Kidney epithelial cell (primary cell): ENCODE results near the gene DOK7. TPM values are rescaled to one million over a fixed set of nuclear protein-coding genes. Genes with fewer than 3 reads are reported as not detected.

ENCODE experiments used
- DNase-seq: peaks from one replicate; pipeline ENCODE4 v3.0.0-alpha.2; 2010; ENCODE audit warnings: low read depth
- H3K27me3 ChIP-seq: 2 replicates; pipeline ENCODE4 v1.6.0; 2011; ENCODE audit warnings: low read length; ENCODE audit not compliant: control insufficient read depth, insufficient read depth
- H3K36me3 ChIP-seq: 2 replicates; pipeline ENCODE4 v1.5.1; 2011; ENCODE audit warnings: low read length; ENCODE audit not compliant: control insufficient read depth, insufficient read depth
- H3K4me3 ChIP-seq: 2 replicates; pipeline ENCODE4 v1.5.1; 2011; ENCODE audit warnings: low read depth, mild to moderate bottlenecking, control low read depth, low read length
- CTCF ChIP-seq: IDR thresholded peaks from 2 replicates; pipeline ENCODE4 v1.5.1; 2011; ENCODE audit warnings: mild to moderate bottlenecking, moderate library complexity, low read length, control low read depth, inconsistent platforms; ENCODE audit not compliant: insufficient read depth, poor library complexity, severe bottlenecking
- total RNA-seq: library from RNA; depleted of rRNA; stranded (reverse); fragments of >200 nt; gene quantifications from 2 replicates; pipeline ENCODE4 v1.2.3, GENCODE V29; 2015

DOK7 gene
- total RNA-seq, 1 donor from 2014 or later, result 6.9 TPM

GRCh38 chr4:3491681-3492405 lies 28.7 kb downstream of the DOK7 start:
- Histone ChIP-seq H3K4me3 (no peak overlapping the region), H3K36me3 (no peaks in the 10 kb centered on the region), H3K27me3 (peaks cover 26% of the 10 kb centered on the region)
- peak; percentile 21 for DNase-seq
- TF ChIP-seq CTCF, result no peak

DNA sequence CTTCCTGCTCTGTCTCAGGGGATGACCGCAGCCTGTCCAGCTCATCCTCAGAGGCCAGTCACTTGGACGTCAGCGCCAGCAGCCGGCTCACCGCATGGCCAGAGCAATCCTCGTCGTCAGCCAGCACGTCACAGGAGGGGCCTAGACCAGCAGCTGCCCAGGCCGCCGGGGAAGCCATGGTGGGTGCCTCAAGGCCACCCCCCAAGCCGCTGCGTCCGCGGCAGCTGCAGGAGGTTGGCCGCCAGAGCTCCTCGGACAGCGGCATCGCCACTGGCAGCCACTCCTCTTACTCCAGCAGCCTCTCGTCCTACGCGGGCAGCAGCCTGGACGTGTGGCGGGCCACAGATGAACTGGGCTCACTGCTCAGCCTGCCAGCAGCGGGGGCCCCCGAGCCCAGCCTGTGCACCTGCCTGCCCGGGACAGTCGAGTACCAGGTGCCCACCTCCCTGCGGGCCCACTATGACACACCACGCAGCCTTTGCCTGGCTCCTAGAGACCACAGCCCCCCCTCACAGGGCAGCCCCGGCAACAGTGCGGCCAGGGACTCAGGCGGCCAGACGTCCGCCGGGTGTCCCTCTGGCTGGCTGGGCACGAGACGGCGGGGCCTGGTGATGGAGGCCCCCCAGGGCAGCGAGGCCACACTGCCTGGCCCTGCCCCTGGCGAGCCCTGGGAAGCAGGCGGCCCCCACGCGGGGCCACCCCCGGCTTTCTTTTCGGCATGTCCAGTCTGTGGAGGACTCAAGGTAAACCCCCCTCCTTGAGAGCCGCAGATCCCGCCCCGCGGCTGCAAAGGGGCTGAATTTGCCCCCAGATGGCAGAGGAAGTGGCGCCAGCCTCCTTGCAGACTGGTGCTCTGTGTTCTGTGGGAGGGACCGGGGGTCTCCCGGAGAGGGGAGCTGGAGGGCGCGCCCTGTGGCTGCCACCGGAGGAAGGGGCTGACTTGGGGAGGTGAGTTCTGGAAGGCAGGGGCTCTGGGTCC lies 29.9 kb downstream of the DOK7 start:
- no peak overlapping the region for H3K4me3 ChIP-seq
- no peaks in the 10 kb centered on the region for H3K36me3 ChIP-seq
- peaks cover 26% of the 10 kb centered on the region for H3K27me3 ChIP-seq
- DNase-seq, result no peak
- no peak for TF ChIP-seq CTCF

GRCh38 chr4:3493720-3494461 lies 30.8 kb downstream of the DOK7 start:
- no peak for TF ChIP-seq CTCF
- H3K36me3 ChIP-seq, result no peaks in the 10 kb centered on the region
- H3K27me3 ChIP-seq, result peaks cover 26% of the 10 kb centered on the region
- DNase-seq, result no peak
- H3K4me3 ChIP-seq, result no peak overlapping the region

DNA sequence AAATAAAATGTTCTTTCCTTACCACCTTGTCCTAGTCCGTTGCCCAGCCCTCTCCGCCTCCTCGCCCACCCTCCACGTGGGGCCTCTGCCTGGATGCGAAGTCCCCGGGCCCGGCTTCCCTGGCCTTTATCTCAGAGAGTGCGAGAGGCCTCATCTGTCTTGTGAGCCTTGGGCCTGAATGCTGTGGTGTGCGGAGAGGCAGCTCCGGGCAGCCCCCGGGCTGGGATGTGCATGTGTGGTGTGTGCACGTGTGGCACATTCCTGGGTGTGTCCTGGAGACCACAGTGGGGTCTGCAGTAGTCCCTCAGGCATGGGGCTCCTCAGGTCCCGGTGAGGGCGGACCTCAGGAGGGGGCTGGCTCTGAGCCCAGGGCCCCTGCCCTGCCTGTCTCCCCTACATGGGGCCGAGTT lies 31.4 kb downstream of the DOK7 start:
- H3K27me3 ChIP-seq, result peaks cover 26% of the 10 kb centered on the region
- H3K4me3 ChIP-seq, result no peak overlapping the region
- no peaks in the 10 kb centered on the region for H3K36me3 ChIP-seq
- no peak for DNase-seq
- TF ChIP-seq CTCF, result no peak

- H3K4me3 ChIP-seq, result no peak overlapping the region
- TF ChIP-seq CTCF, result no peak
- no peak for DNase-seq
- no peaks in the 10 kb centered on the region for H3K36me3 ChIP-seq
- H3K27me3 ChIP-seq, result peaks cover 26% of the 10 kb centered on the region
Observed at GRCh38 chr4:3495204-3495975, 32.3 kb downstream of the DOK7 start.
